Panc1 (cell line): ENCODE measurements around the gene SYTL3.

Experiments used
- CTCF ChIP-seq: fragments of 450-650 bp; IDR thresholded peaks from 2 replicates; pipeline ENCODE4 v1.5.1; 2017; ENCODE audit warnings: mild to moderate bottlenecking
- REST ChIP-seq, 2 experiments: IDR thresholded peaks; 2 replicates each; pipeline ENCODE4 v1.6.1; 2011 to 2012; ENCODE audit warnings: low read depth in 2 of 2, control low read depth in 1 of 2, low read length in 1 of 2, mild to moderate bottlenecking in 1 of 2, moderate library complexity in 1 of 2; ENCODE audit not compliant: insufficient read depth in 1 of 2
- SIN3A ChIP-seq: IDR thresholded peaks from 2 replicates; pipeline ENCODE4 v1.6.1; 2012; ENCODE audit warnings: low read depth, mild to moderate bottlenecking, low read length, moderate library complexity, borderline replicate concordance; ENCODE audit not compliant: insufficient read depth
- TCF7L2 ChIP-seq: IDR thresholded peaks from 2 replicates; pipeline ENCODE4 v1.6.1; 2011; ENCODE audit warnings: mild to moderate bottlenecking, low read depth, low read length, inconsistent platforms

GRCh38 chr6:158603261-158604047 lies 46.4 kb upstream of the SYTL3 start:
- TF ChIP-seq CTCF = no peak
- TF ChIP-seq TCF7L2 = no peak
- TF ChIP-seq REST (IDR thresholded peaks at IDR 0.05; ENCODE audit: insufficient read depth in 1 of 2, low read depth in 2 of 2, low read length in 1 of 2) = no peak
- no peak for TF ChIP-seq SIN3A
